Panc1 (cell line): Measurements from ENCODE around the gene CCDC69.

ENCODE experiments used
- POLR2AphosphoS5 ChIP-seq: IDR thresholded peaks from 2 replicates; pipeline ENCODE4 v1.6.1; 2012; ENCODE audit warnings: mild to moderate bottlenecking, low read depth, low read length, moderate library complexity
- SIN3A ChIP-seq: IDR thresholded peaks from 2 replicates; pipeline ENCODE4 v1.6.1; 2012; ENCODE audit warnings: low read depth, mild to moderate bottlenecking, low read length, moderate library complexity, borderline replicate concordance; ENCODE audit not compliant: insufficient read depth
- TF ChIP-seq, protein P1 (sequence below), 2 experiments: IDR thresholded peaks; 2 replicates each; pipeline ENCODE4 v1.6.1; 2011 to 2012; ENCODE audit warnings: low read depth in 2 of 2, control low read depth in 1 of 2, low read length in 1 of 2, mild to moderate bottlenecking in 1 of 2, moderate library complexity in 1 of 2; ENCODE audit not compliant: insufficient read depth in 1 of 2

DNA sequence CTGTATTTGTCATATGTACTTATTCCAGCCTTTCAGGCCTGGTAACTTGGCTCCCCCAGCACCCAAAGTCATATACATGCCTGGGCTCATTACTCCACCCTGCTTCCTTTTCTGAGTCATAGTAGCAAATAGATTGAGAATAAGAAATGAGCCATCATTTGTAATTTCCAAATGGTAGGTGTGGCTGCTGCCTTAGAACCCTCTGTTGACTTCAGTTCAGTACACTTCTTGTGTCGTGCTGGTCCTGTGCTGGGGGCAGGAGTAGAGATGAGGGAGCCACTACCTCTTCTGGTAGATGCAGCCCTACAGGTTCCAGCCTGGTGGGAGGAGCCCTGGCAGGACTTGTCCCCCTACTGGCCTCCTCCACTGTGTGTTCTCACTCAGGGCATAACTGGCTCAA is 40.2 kb upstream of the CCDC69 start:
- TF ChIP-seq SIN3A (no peak), POLR2AphosphoS5 (no peak)
- TF ChIP-seq, protein P1, sequence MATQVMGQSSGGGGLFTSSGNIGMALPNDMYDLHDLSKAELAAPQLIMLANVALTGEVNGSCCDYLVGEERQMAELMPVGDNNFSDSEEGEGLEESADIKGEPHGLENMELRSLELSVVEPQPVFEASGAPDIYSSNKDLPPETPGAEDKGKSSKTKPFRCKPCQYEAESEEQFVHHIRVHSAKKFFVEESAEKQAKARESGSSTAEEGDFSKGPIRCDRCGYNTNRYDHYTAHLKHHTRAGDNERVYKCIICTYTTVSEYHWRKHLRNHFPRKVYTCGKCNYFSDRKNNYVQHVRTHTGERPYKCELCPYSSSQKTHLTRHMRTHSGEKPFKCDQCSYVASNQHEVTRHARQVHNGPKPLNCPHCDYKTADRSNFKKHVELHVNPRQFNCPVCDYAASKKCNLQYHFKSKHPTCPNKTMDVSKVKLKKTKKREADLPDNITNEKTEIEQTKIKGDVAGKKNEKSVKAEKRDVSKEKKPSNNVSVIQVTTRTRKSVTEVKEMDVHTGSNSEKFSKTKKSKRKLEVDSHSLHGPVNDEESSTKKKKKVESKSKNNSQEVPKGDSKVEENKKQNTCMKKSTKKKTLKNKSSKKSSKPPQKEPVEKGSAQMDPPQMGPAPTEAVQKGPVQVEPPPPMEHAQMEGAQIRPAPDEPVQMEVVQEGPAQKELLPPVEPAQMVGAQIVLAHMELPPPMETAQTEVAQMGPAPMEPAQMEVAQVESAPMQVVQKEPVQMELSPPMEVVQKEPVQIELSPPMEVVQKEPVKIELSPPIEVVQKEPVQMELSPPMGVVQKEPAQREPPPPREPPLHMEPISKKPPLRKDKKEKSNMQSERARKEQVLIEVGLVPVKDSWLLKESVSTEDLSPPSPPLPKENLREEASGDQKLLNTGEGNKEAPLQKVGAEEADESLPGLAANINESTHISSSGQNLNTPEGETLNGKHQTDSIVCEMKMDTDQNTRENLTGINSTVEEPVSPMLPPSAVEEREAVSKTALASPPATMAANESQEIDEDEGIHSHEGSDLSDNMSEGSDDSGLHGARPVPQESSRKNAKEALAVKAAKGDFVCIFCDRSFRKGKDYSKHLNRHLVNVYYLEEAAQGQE (IDR thresholded peaks at IDR 0.05; ENCODE audit: insufficient read depth in 1 of 2, low read depth in 2 of 2, low read length in 1 of 2) = no peak
